Measurements from ENCODE around the gene TPP1.

Gene TPP1

DNA sequence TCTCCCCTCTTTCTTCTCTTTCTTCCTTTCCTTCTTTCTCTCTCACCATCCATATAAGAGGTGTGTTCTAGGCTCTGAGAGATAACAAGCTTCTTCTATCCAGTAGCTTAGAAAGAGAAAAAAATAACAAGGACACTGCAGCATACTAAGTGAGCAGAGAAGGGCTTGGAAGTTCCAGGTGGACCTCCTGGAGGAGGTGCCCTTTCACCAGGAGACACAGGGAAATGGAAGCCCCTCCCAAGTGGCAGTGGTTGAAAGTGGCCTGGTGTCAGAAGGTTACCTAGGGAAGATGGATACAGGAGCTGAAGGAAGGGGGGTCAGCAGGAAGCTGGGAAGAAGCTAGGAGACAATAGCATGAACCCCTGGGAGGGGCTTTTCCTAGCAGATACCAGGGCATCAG is 30.9 kb upstream of the TPP1 start:
- no peak for DNase-seq (ENCODE audit: extremely low spot score)
- TF ChIP-seq, protein P1, sequence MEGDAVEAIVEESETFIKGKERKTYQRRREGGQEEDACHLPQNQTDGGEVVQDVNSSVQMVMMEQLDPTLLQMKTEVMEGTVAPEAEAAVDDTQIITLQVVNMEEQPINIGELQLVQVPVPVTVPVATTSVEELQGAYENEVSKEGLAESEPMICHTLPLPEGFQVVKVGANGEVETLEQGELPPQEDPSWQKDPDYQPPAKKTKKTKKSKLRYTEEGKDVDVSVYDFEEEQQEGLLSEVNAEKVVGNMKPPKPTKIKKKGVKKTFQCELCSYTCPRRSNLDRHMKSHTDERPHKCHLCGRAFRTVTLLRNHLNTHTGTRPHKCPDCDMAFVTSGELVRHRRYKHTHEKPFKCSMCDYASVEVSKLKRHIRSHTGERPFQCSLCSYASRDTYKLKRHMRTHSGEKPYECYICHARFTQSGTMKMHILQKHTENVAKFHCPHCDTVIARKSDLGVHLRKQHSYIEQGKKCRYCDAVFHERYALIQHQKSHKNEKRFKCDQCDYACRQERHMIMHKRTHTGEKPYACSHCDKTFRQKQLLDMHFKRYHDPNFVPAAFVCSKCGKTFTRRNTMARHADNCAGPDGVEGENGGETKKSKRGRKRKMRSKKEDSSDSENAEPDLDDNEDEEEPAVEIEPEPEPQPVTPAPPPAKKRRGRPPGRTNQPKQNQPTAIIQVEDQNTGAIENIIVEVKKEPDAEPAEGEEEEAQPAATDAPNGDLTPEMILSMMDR (IDR thresholded peaks at IDR 0.05; ENCODE audit: control extremely low read depth, extremely low read depth, low read depth, missing control alignments), result no peak
- ChIA-PET CTCF (interaction anchor here (1.0 to 5.6 kb wide), 7 partner anchors 9 to 31 kb away, joined by 3 to 31 read pairs (median 6); partner anchors contain the start of gene TPP1), POLR2A (no interaction called here)

GRCh38 chr11:6648501-6648900 is 29.3 kb upstream of the TPP1 start:
- ChIA-PET CTCF (interaction anchor here (1.2 to 5.6 kb wide), 6 partner anchors 11 to 44 kb away, joined by 3 to 31 read pairs (median 7); partner anchors contain the start of gene MRPL17), POLR2A (no interaction called here)
- DNase-seq (ENCODE audit: extremely low spot score), result no peak
- TF ChIP-seq, protein P1 (IDR thresholded peaks at IDR 0.05; ENCODE audit: control extremely low read depth, extremely low read depth, low read depth, missing control alignments), result no peak

DNA sequence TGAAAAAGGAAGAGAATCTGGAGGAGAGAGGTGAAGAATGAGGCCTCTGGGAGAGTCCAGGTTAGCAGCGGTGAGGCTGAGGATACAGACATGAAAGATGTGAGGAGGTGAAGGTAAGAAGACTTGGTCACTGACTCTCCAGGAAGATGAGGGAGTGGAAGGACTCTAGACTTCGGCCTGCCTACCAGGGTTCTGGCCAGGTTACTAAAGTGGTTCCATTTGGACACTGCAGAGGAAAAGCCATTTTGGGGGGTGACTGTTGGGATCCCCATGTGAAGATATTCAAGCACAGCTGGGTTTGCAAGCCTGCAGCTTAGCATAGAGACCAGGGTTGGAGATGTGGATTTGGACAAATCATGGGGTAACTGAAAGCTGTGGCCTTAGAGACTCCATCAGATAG is 28.6 kb upstream of the TPP1 start:
- TF ChIP-seq, protein P1 (IDR thresholded peaks at IDR 0.05; ENCODE audit: control extremely low read depth, extremely low read depth, low read depth, missing control alignments), result no peak
- ChIA-PET POLR2A (no interaction called here), CTCF (interaction anchor here (1.5 to 5.6 kb wide), 7 partner anchors 9 to 43 kb away, joined by 3 to 31 read pairs (median 7); partner anchors contain the start of gene MRPL17)
- DNase-seq (ENCODE audit: extremely low spot score), result no peak

DNA sequence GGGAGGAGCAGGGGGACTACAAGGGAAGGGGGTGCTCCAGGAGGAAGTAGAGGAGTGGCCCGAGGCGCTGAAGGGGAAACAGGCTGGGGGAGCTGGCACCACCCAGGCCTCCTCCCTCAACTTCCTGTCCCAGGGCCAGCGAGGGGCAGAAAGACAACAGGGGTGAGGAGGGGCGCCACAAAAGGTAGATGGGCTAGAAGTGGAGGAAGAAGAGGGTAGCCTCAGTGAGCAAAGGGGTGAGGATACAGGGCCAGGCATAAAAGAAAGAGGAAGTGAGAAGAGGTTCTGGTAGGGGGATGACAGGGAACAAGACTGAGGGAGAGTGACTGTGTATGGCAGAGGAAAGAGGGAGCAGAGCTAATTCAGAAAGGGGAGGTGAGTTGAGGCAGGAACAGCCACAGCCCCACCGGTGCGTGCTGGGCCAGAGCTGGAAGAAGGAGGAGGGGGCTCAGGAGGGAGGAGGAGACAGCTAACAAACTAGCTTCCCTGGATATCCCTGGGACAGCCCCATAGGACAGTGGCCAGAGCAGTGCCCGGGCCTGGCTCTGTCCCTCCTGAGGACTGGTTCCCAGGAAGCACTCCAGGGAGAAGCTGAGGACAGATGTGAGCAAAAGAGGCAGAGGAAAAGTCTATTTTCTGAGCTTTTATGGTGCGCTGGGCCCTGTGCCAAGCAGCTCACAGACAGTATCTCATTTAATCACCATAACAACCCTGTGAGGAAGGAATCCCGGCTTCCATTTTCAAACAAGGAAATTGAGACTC is 27.9 kb upstream of the TPP1 start:
- POLR2A ChIA-PET, result interaction anchor here (0.7 kb wide), 1 partner anchor 25 kb away, joined by 6 read pairs; no protein-coding TSS in a partner anchor
- CTCF ChIA-PET, result interaction anchor here (1.5 to 5.6 kb wide), 6 partner anchors 9 to 42 kb away, joined by 3 to 31 read pairs (median 8); partner anchors contain the start of gene MRPL17
- TF ChIP-seq, protein P1 (IDR thresholded peaks at IDR 0.05; ENCODE audit: control extremely low read depth, extremely low read depth, low read depth, missing control alignments), result no peak
- peak; percentile 81 for DNase-seq (ENCODE audit: extremely low spot score)

GRCh38 chr11:6646576-6646917 is 27.3 kb upstream of the TPP1 start:
- TF ChIP-seq, protein P1 (IDR thresholded peaks at IDR 0.05; ENCODE audit: control extremely low read depth, extremely low read depth, low read depth, missing control alignments), result no peak
- no peak for DNase-seq (ENCODE audit: extremely low spot score)
- CTCF ChIA-PET, result interaction anchor here (1.5 to 5.6 kb wide), 5 partner anchors 8 to 42 kb away, joined by 4 to 31 read pairs (median 10); partner anchors contain the start of gene MRPL17
- POLR2A ChIA-PET, result interaction anchor here (0.7 kb wide), 1 partner anchor 25 kb away, joined by 6 read pairs; no protein-coding TSS in a partner anchor

DNA sequence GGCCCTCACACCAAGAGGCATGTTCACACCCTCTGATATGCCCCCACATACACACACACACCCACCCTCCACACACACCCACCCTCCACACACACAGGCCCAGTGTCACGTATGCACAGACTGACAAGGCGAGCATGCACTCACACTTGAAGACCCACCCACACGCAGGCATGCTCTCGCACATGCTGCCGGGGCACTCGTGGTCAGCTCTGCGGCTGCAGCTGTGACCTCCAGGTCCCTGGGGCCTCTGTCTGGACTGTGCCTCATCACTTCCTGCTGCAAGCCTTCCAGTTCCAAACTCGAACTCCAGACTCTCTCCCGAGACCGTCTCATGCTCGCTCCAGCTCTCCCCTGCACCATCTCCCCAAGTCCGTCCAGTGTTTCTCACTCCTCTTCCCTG is 26.8 kb upstream of the TPP1 start:
- CTCF ChIA-PET, result interaction anchor here (1.0 to 5.6 kb wide), 5 partner anchors 8 to 37 kb away, joined by 3 to 31 read pairs (median 10); partner anchors contain the start of gene MRPL17
- POLR2A ChIA-PET, result no interaction called here
- DNase-seq (ENCODE audit: extremely low spot score), result no peak
- TF ChIP-seq, protein P1 (IDR thresholded peaks at IDR 0.05; ENCODE audit: control extremely low read depth, extremely low read depth, low read depth, missing control alignments), result no peak

Measured in GM10248 (cell line).